T-cell (primary cell): ENCODE measurements around the gene FLG2. TPM values are rescaled to one million over a fixed set of nuclear protein-coding genes. Genes with fewer than 3 reads are reported as not detected.
A peak's percentile ranks its signal among the peaks of the same experiment; 100 is the strongest.

ENCODE experiments used
- ATAC-seq, 4 experiments: fragments of 200-7000 bp in 3 of 4; fragments of 150-1000 bp in 1 of 4; cut with Tn5 transposase; replicated peaks in 1 of 4; 1 replicate in 3 of 4; 2 replicates in 1 of 4; pipeline ENCODE4 v1.10.0; 2021; ENCODE audit warnings: moderate library complexity in 3 of 4, mild to moderate bottlenecking in 2 of 4, moderate number of reproducible peaks in 1 of 4
- CTCF ChIA-PET, 2 donors: fragments of 300-600 bp; sonication (Branson Sonifier 250); formaldehyde crosslinking; loops; one replicate each; lab custom pipeline; 2022; ENCODE audit warnings: antibody characterized with exemption in 2 of 2; lab: Charles Lee
- POLR2A ChIA-PET, 2 donors: fragments of 300-600 bp; sonication (Branson Sonifier 250); formaldehyde crosslinking; loops; one replicate each; lab custom pipeline; 2022; ENCODE audit warnings: antibody characterized with exemption in 2 of 2; lab: Charles Lee
- DNase-seq, 35 experiments: peaks; one replicate each; pipeline versions ENCODE4 v3.0.0 to v3.0.0-alpha.2; 2013 to 2023
- H3K27ac ChIP-seq: one replicate; pipeline ENCODE4 v1.5.1; 2013; ENCODE audit warnings: low read length
- H3K27me3 ChIP-seq, 2 experiments: replicated peaks in 1 of 2; 1 replicate in 1 of 2; 2 replicates in 1 of 2; pipeline versions ENCODE4 v1.6.1 to v1.7.0; 2013; ENCODE audit warnings: low read length in 1 of 2, mixed read lengths in 1 of 2; ENCODE audit not compliant: control insufficient read depth in 2 of 2, insufficient read depth in 2 of 2; ENCODE audit errors: extremely low read depth in 1 of 2
- H3K36me3 ChIP-seq, 2 donors: 1 replicate in 1 of 2; 2 replicates in 1 of 2; pipeline versions ENCODE4 v1.6.1 to v1.7.0; 2013; ENCODE audit warnings: low read length in 1 of 2; ENCODE audit not compliant: control insufficient read depth in 2 of 2, insufficient read depth in 1 of 2; ENCODE audit errors: extremely low read depth in 1 of 2
- H3K4me1 ChIP-seq, 2 experiments: 1 replicate in 1 of 2; 2 replicates in 1 of 2; pipeline versions ENCODE4 v1.6.1 to v1.7.0; 2013; ENCODE audit warnings: low read length in 2 of 2, mixed read lengths in 1 of 2; ENCODE audit not compliant: insufficient read depth in 2 of 2, control insufficient read depth in 1 of 2; ENCODE audit errors: extremely low read depth in 1 of 2
- H3K4me3 ChIP-seq, 2 donors: 1 replicate in 1 of 2; 2 replicates in 1 of 2; pipeline versions ENCODE4 v1.5.1 to v1.7.0; 2013; ENCODE audit warnings: mild to moderate bottlenecking in 2 of 2, low read length in 1 of 2, moderate library complexity in 1 of 2; ENCODE audit not compliant: control insufficient read depth in 1 of 2; ENCODE audit errors: extremely low read depth in 1 of 2
- H3K9me3 ChIP-seq: 2 replicates; pipeline ENCODE4 v1.7.0; 2013
- H3K27ac Mint-ChIP-seq, 2 donors: one replicate each; pipeline ENCODE4 v1.8.0; 2020 to 2021; ENCODE audit warnings: mild to moderate bottlenecking in 2 of 2, mixed read lengths in 2 of 2
- H3K27me3 Mint-ChIP-seq, 2 donors: one replicate each; pipeline ENCODE4 v1.8.0; 2021 to 2022; ENCODE audit warnings: mixed read lengths in 2 of 2
- H3K36me3 Mint-ChIP-seq: one replicate; pipeline ENCODE4 v1.8.0; 2021; ENCODE audit warnings: mixed read lengths
- H3K4me1 Mint-ChIP-seq, 3 donors: one replicate each; pipeline ENCODE4 v1.8.0; 2020 to 2022; ENCODE audit warnings: mixed read lengths in 3 of 3, mild to moderate bottlenecking in 1 of 3
- H3K4me3 Mint-ChIP-seq, 3 donors: one replicate each; pipeline ENCODE4 v1.8.0; 2020 to 2022; ENCODE audit warnings: mild to moderate bottlenecking in 3 of 3, mixed read lengths in 3 of 3, moderate library complexity in 3 of 3
- H3K9me3 Mint-ChIP-seq, 3 donors: one replicate each; pipeline ENCODE4 v1.8.0; 2020 to 2022; ENCODE audit warnings: mixed read lengths in 3 of 3
- WGBS: methylation state at CpG from one replicate; pipeline ENCODE4 v1.1.5; 2013; ENCODE audit warnings: missing lambda C conversion rate; ENCODE audit not compliant: insufficient coverage; 5-methylcytosine and 5-hydroxymethylcytosine counted together
- total RNA-seq, 35 experiments: library from RNA in 6 of 35; stranded (reverse) in 6 of 35; fragments of 120-200 nt in 1 of 35; gene quantifications; one replicate each; pipeline versions ENCODE4 v1.2.1 to v1.2.4 and lab custom pipeline; 2013 to 2026

The FLG2 gene
- total RNA-seq, 5 donors from 2014 or later (not counting 1 experiment from before 2014, with no cell fraction given), result not detected

GRCh38 chr1:152349611-152350010, 10.2 kb downstream of the FLG2 start:
- no peaks in the 10 kb centered on the region for H3K36me3 Mint-ChIP-seq
- no peaks in the 10 kb centered on the region for H3K4me1 Mint-ChIP-seq
- ATAC-seq (no peak), DNase-seq (no peak)
- peaks cover 0 to 39% of the 10 kb centered on the region in 2 donors for H3K27me3 Mint-ChIP-seq
- Histone ChIP-seq H3K4me1 (no peaks in the 10 kb centered on the region), H3K36me3 (no peaks in the 10 kb centered on the region), H3K9me3 (no peaks in the 10 kb centered on the region), H3K27ac (no peak overlapping the region), H3K4me3 (no peak overlapping the region), H3K27me3 (peaks cover 0 to 4% of the 10 kb centered on the region in 2 experiments)
- ChIA-PET CTCF (no interaction called here), POLR2A (no interaction called here)
- no peak overlapping the region for H3K27ac Mint-ChIP-seq
- H3K4me3 Mint-ChIP-seq, result no peak overlapping the region
- WGBS, result 87% methylated on average over 2 of the region's 2 CpGs
- H3K9me3 Mint-ChIP-seq, result peaks cover 0 to 12% (median 0%) of the 10 kb centered on the region in 3 donors

- CTCF ChIA-PET, result interaction anchor here in 1 of 2 donors (0.6 to 2.2 kb wide), 3 partner anchors 45 to 110 kb away, joined by 3 to 30 read pairs (median 10); no protein-coding TSS in a partner anchor
- no peaks in the 10 kb centered on the region for H3K36me3 Mint-ChIP-seq
- no peaks in the 10 kb centered on the region for H3K4me1 Mint-ChIP-seq
- Histone ChIP-seq H3K4me3 (no peak overlapping the region), H3K27ac (no peak overlapping the region), H3K27me3 (peaks cover 0 to 4% of the 10 kb centered on the region in 2 experiments), H3K36me3 (no peaks in the 10 kb centered on the region), H3K9me3 (no peaks in the 10 kb centered on the region), H3K4me1 (no peaks in the 10 kb centered on the region)
- H3K27me3 Mint-ChIP-seq, result peaks cover 7 to 40% of the 10 kb centered on the region in 2 donors
- WGBS, result 56% methylated on average over 1 of the region's 1 CpG
- ATAC-seq, result no peak
- POLR2A ChIA-PET, result no interaction called here
- peak in 1 of 35 experiments; percentile 3 for DNase-seq
- no peak overlapping the region for H3K4me3 Mint-ChIP-seq
- no peak overlapping the region for H3K27ac Mint-ChIP-seq
- peaks cover 0 to 7% (median 0%) of the 10 kb centered on the region in 3 donors for H3K9me3 Mint-ChIP-seq
Observed at GRCh38 chr1:152348447-152348846, 11.4 kb downstream of the FLG2 start.

- H3K36me3 Mint-ChIP-seq, result no peaks in the 10 kb centered on the region
Observed at GRCh38 chr1:152347116-152347728, 12.6 kb downstream of the FLG2 start.

GRCh38 chr1:152344438-152344837, 15.4 kb downstream of the FLG2 start:
- Mint-ChIP-seq H3K27me3 (peaks cover 21 to 39% of the 10 kb centered on the region in 2 donors), H3K36me3 (no peaks in the 10 kb centered on the region), H3K27ac (no peak overlapping the region), H3K4me1 (no peaks in the 10 kb centered on the region), H3K4me3 (no peak overlapping the region), H3K9me3 (no peaks in the 10 kb centered on the region)
- ATAC-seq (no peak), DNase-seq (no peak)
- H3K4me3 ChIP-seq, result no peak overlapping the region
- ChIA-PET POLR2A (no interaction called here), CTCF (no interaction called here)
- H3K36me3 ChIP-seq, result no peaks in the 10 kb centered on the region
- H3K9me3 ChIP-seq, result no peaks in the 10 kb centered on the region
- peaks cover 0 to 4% of the 10 kb centered on the region in 2 experiments for H3K27me3 ChIP-seq
- no peak overlapping the region for H3K27ac ChIP-seq
- no peaks in the 10 kb centered on the region for H3K4me1 ChIP-seq

More at GRCh38 chr1:152347116-152347728, 12.6 kb downstream of the FLG2 start:
- no peaks in the 10 kb centered on the region for H3K9me3 Mint-ChIP-seq
- Histone ChIP-seq H3K4me3 (no peak overlapping the region), H3K27me3 (peaks cover 0 to 4% of the 10 kb centered on the region in 2 experiments), H3K36me3 (no peaks in the 10 kb centered on the region), H3K4me1 (no peaks in the 10 kb centered on the region), H3K27ac (no peak overlapping the region), H3K9me3 (no peaks in the 10 kb centered on the region)
- H3K4me1 Mint-ChIP-seq, result no peaks in the 10 kb centered on the region
- DNase-seq (peak in 23 of 35 experiments; percentile 4 to 79 (median 28)), ATAC-seq (peak; percentile 39 to 64 (median 58))
- peaks cover 13 to 34% of the 10 kb centered on the region in 2 donors for H3K27me3 Mint-ChIP-seq
- H3K27ac Mint-ChIP-seq, result no peak overlapping the region
- no CpG with 5 or more reads among the region's 8 CpGs for WGBS
- ChIA-PET POLR2A (no interaction called here), CTCF (interaction anchor here (0.9 to 2.2 kb wide), 6 partner anchors 9 to 112 kb away, joined by 3 to 30 read pairs (median 5); no protein-coding TSS in a partner anchor)
- no peak overlapping the region for H3K4me3 Mint-ChIP-seq

GRCh38 chr1:152343006-152343405, 16.8 kb downstream of the FLG2 start:
- no peak for DNase-seq
- 77% methylated on average over 3 of the region's 3 CpGs for WGBS
- Histone ChIP-seq H3K36me3 (no peaks in the 10 kb centered on the region), H3K27ac (no peak overlapping the region), H3K4me3 (no peak overlapping the region), H3K9me3 (no peaks in the 10 kb centered on the region), H3K27me3 (peaks cover 0 to 4% of the 10 kb centered on the region in 2 experiments), H3K4me1 (no peaks in the 10 kb centered on the region)
- no peak overlapping the region for H3K27ac Mint-ChIP-seq
- no peak overlapping the region for H3K4me3 Mint-ChIP-seq
- H3K4me1 Mint-ChIP-seq, result no peaks in the 10 kb centered on the region
- ATAC-seq, result no peak
- H3K36me3 Mint-ChIP-seq, result no peaks in the 10 kb centered on the region
- CTCF ChIA-PET, result interaction anchor here (1.1 to 1.8 kb wide), 3 partner anchors 105 to 116 kb away, joined by 3 to 10 read pairs (median 3); no protein-coding TSS in a partner anchor
- peaks cover 21 to 39% of the 10 kb centered on the region in 2 donors for H3K27me3 Mint-ChIP-seq
- no peaks in the 10 kb centered on the region for H3K9me3 Mint-ChIP-seq
- POLR2A ChIA-PET, result no interaction called here

GRCh38 chr1:152335399-152335798, 24.4 kb downstream of the FLG2 start:
- H3K27me3 Mint-ChIP-seq, result peaks cover 17 to 20% of the 10 kb centered on the region in 2 donors
- DNase-seq (no peak), ATAC-seq (no peak)
- Histone ChIP-seq H3K36me3 (no peaks in the 10 kb centered on the region), H3K4me3 (no peak overlapping the region), H3K27me3 (no peaks in the 10 kb centered on the region), H3K9me3 (no peaks in the 10 kb centered on the region), H3K4me1 (no peaks in the 10 kb centered on the region), H3K27ac (no peak overlapping the region)
- no peaks in the 10 kb centered on the region for H3K36me3 Mint-ChIP-seq
- no peak overlapping the region for H3K27ac Mint-ChIP-seq
- H3K4me3 Mint-ChIP-seq, result no peak overlapping the region
- ChIA-PET CTCF (interaction anchor here in 1 of 2 donors (2.1 kb wide), 1 partner anchor 12 kb away, joined by 5 read pairs; no protein-coding TSS in a partner anchor), POLR2A (no interaction called here)
- WGBS, result no CpG with 5 or more reads among the region's 7 CpGs
- H3K4me1 Mint-ChIP-seq, result no peaks in the 10 kb centered on the region
- no peaks in the 10 kb centered on the region for H3K9me3 Mint-ChIP-seq
